HepG2 (cell line): ENCODE data around the gene NXN. TPM values are rescaled to one million over a fixed set of nuclear protein-coding genes. Genes with fewer than 3 reads are reported as not detected.
A peak's percentile ranks its signal among the peaks of the same experiment; 100 is the strongest.

Experiments
- KDM5A ChIP-seq: fragments of 200-600 bp; sonication (generic); IDR thresholded peaks from 2 replicates; pipeline ENCODE4 v1.7.0; 2018; ENCODE audit warnings: antibody characterized with exemption, mild to moderate bottlenecking, low read length, borderline replicate concordance
- KLF6 ChIP-seq: IDR thresholded peaks from 2 replicates; pipeline ENCODE4 v1.8.0; 2016; ENCODE audit warnings: missing biosample characterization, missing genetic modification reagents
- MLX ChIP-seq: IDR thresholded peaks from 2 replicates; pipeline ENCODE4 v1.6.1; 2016
- PRDM15 ChIP-seq: sonication (generic); formaldehyde crosslinking; IDR thresholded peaks from 2 replicates; pipeline ENCODE4 v1.4.0; 2020; ENCODE audit warnings: missing genetic modification reagents
- PRMT3 ChIP-seq: sonication (generic); formaldehyde crosslinking; IDR thresholded peaks from 2 replicates; pipeline ENCODE4 v1.8.1; 2022; ENCODE audit warnings: low read depth, mild to moderate bottlenecking, moderate library complexity, missing genetic modification reagents, borderline replicate concordance
- SP1 ChIP-seq, 2 experiments: fragments of 450-650 bp in 1 of 2; sonication (generic) in 1 of 2; formaldehyde crosslinking in 1 of 2; IDR thresholded peaks; 2 replicates each; pipeline versions ENCODE4 v1.4.0 to v1.6.1; 2016 to 2020; ENCODE audit warnings: missing genetic modification reagents in 1 of 2
- SRSF4 ChIP-seq: fragments of 200-400 bp; formaldehyde crosslinking; IDR thresholded peaks from one replicate; pipeline ENCODE4 v1.6.1; 2018; ENCODE audit warnings: mild to moderate bottlenecking, low read depth, low read length, moderate library complexity; ENCODE audit not compliant: poor library complexity, severe bottlenecking
- YEATS2 ChIP-seq: sonication (generic); formaldehyde crosslinking; IDR thresholded peaks from 2 replicates; pipeline ENCODE4 v1.4.0; 2020; ENCODE audit warnings: missing genetic modification reagents, borderline replicate concordance
- ZIK1 ChIP-seq: sonication (generic); formaldehyde crosslinking; IDR thresholded peaks from 2 replicates; pipeline ENCODE4 v1.5.0; 2020; ENCODE audit warnings: mild to moderate bottlenecking, low read depth, missing genetic modification reagents, borderline replicate concordance
- ZNF138 ChIP-seq: sonication (generic); formaldehyde crosslinking; IDR thresholded peaks from 2 replicates; pipeline ENCODE4 v1.5.0; 2020; ENCODE audit warnings: mild to moderate bottlenecking, low read depth, missing genetic modification reagents
- ZNF18 ChIP-seq: sonication (generic); formaldehyde crosslinking; IDR thresholded peaks from 2 replicates; pipeline ENCODE4 v1.8.0; 2022; ENCODE audit warnings: mild to moderate bottlenecking, missing genetic modification reagents; ENCODE audit not compliant: insufficient replicate concordance
- ZNF317 ChIP-seq: sonication (generic); formaldehyde crosslinking; IDR thresholded peaks from 2 replicates; pipeline ENCODE4 v1.5.0; 2020; ENCODE audit warnings: mild to moderate bottlenecking, missing genetic modification reagents
- ZNF382 ChIP-seq: sonication (generic); formaldehyde crosslinking; IDR thresholded peaks from 2 replicates; pipeline ENCODE4 v1.5.0; 2020; ENCODE audit warnings: missing genetic modification reagents, mild to moderate bottlenecking, borderline replicate concordance
- ZNF646 ChIP-seq: sonication (generic); formaldehyde crosslinking; IDR thresholded peaks from 2 replicates; pipeline ENCODE4 v1.9.0; 2021; ENCODE audit warnings: mild to moderate bottlenecking, missing genetic modification reagents
- polyA plus RNA-seq, 8 experiments: library from polyadenylated mRNA; depleted of rRNA in 3 of 8; stranded (reverse) in 7 of 8; unstranded in 1 of 8; fragments of >200 nt; fragmentation: Illumina TruSeq in 4 of 8; extraction: Trizol in 4 of 8; gene quantifications; 2 replicates each; pipeline versions ENCODE4 v1.2.1 to v1.2.3, GENCODE V29; 2011 to 2016; ENCODE audit warnings: low read depth in 4 of 8, missing spikeins in 1 of 8, mixed read lengths in 1 of 8; ENCODE audit not compliant: insufficient read depth in 1 of 8
- total RNA-seq, 5 experiments: library from RNA; depleted of rRNA; stranded (reverse); fragments of >200 nt; fragmentation: Illumina TruSeq; extraction: Trizol; gene quantifications; 2 replicates each; pipeline ENCODE4 v1.2.3, GENCODE V29; 2016; ENCODE audit warnings: low read depth in 1 of 5

The NXN gene
- total and polyA plus RNA-seq, 2 of the 13 experiments (the other 11 are each of a cell fraction or from before 2014, with no cell fraction given) = 22.2 to 24.3 TPM

- TF ChIP-seq YEATS2 (CRISPR knock-in tag) (peak; percentile 95; the same call in 1 of the 2 replicates), ZNF317 (CRISPR knock-in tag) (peak; percentile 78; the same call in 1 of the 2 replicates), KDM5A (peak; percentile 100), ZNF382 (CRISPR knock-in tag) (no peak), ZIK1 (CRISPR knock-in tag) (peak; percentile 99), ZNF646 (CRISPR knock-in tag) (no peak), ZNF18 (CRISPR knock-in tag) (peak; percentile 41), KLF6 (CRISPR knock-in tag) (peak; percentile 73; the same call in 1 of the 2 replicates), SP1 (IDR thresholded peaks at IDR 0.05) (no peak), SP1 (CRISPR knock-in tag; IDR thresholded peaks at IDR 0.05) (peak; percentile 89), PRDM15 (CRISPR knock-in tag) (no peak), PRMT3 (CRISPR knock-in tag) (peak; percentile 82; the same call in 1 of the 2 replicates), MLX (CRISPR knock-in tag) (peak; percentile 97), SRSF4 (no peak), ZNF138 (CRISPR knock-in tag) (peak; percentile 97; the same call in 1 of the 2 replicates)
These were observed 197.5 kb downstream of the NXN start, which contains the start of the genes GLOD4 and MRM3 (continued) for GRCh38 chr17:781805-782731.
